Thymus (tissue), 14 donors: ENCODE measurements around the gene SUCLG1. TPM values are rescaled to one million over a fixed set of nuclear protein-coding genes. Genes with fewer than 3 reads are reported as not detected.
A peak's percentile ranks its signal among the peaks of the same experiment; 100 is the strongest.

Source experiments
- DNase-seq, 9 donors: peaks; one replicate each; pipeline ENCODE4 v3.0.0-alpha.2; 2013; ENCODE audit warnings: low spot score in 9 of 9, low read depth in 6 of 9, missing footprints in 1 of 9
- H3K27ac ChIP-seq, 2 donors: one replicate each; pipeline ENCODE4 v1.5.1; 2013; ENCODE audit warnings: control low read depth in 1 of 2, low read depth in 1 of 2, low read length in 1 of 2, mild to moderate bottlenecking in 1 of 2, moderate library complexity in 1 of 2
- H3K27me3 ChIP-seq, 2 donors: one replicate each; pipeline ENCODE4 v1.5.1; 2013; ENCODE audit warnings: low read length in 1 of 2; ENCODE audit not compliant: control insufficient read depth in 2 of 2, insufficient read depth in 1 of 2
- H3K36me3 ChIP-seq, 2 donors: one replicate each; pipeline ENCODE4 v1.5.1; 2013; ENCODE audit warnings: low read length in 1 of 2, mild to moderate bottlenecking in 1 of 2, moderate library complexity in 1 of 2; ENCODE audit not compliant: control insufficient read depth in 2 of 2, insufficient read depth in 2 of 2
- H3K4me1 ChIP-seq, 2 donors: one replicate each; pipeline ENCODE4 v1.5.1; 2013; ENCODE audit warnings: low read length in 2 of 2; ENCODE audit not compliant: control insufficient read depth in 2 of 2, insufficient read depth in 2 of 2
- H3K4me3 ChIP-seq, 2 donors: one replicate each; pipeline ENCODE4 v1.5.1; 2013; ENCODE audit warnings: low read length in 2 of 2, control low read depth in 1 of 2, mild to moderate bottlenecking in 1 of 2
- H3K9me3 ChIP-seq, 2 donors: one replicate each; pipeline ENCODE4 v1.5.1; 2013; ENCODE audit warnings: low read length in 1 of 2, mild to moderate bottlenecking in 1 of 2; ENCODE audit not compliant: control insufficient read depth in 2 of 2, insufficient read depth in 1 of 2
- WGBS: extraction: QIAGEN DNeasy Blood & Tissue Kit; methylation state at CpG from one replicate; pipeline ENCODE4 v1.1.7; 2013; 5-methylcytosine and 5-hydroxymethylcytosine counted together
- long read RNA-seq, 10 donors: transcript quantifications; one replicate each; lab custom pipeline, GENCODE V29; 2026
- polyA plus RNA-seq: library from polyadenylated mRNA; stranded (reverse); fragments of 200-250 nt; gene quantifications from one replicate; pipeline ENCODE4 v1.2.3, GENCODE V29; 2013
- total RNA-seq: library from RNA; stranded (reverse); fragments of 120-200 nt; gene quantifications from one replicate; pipeline ENCODE4 v1.2.4, GENCODE V29; 2013
- donor health status: healthy.

SUCLG1 gene
- total RNA-seq: 74.1 TPM
- polyA plus RNA-seq: 77.2 TPM
- long read RNA-seq, donor 1, transcript SUCLG1-205 (2 exons, 1,765 nt): major isoform, 11 of 13 reads
- long read RNA-seq, donor 1, partial matches to known transcripts: 0 of 13 reads
- long read RNA-seq, donor 1, other reads (novel, unspliced or antisense): 0 of 13 reads
- long read RNA-seq, donor 2, transcript SUCLG1-201 (9 exons, 1,475 nt): minor isoform, 66 of 196 reads
- long read RNA-seq, donor 2, transcript SUCLG1-205 (2 exons, 1,765 nt): major isoform, 116 of 196 reads
- long read RNA-seq, donor 2, partial matches to known transcripts: 14 of 196 reads
- long read RNA-seq, donor 2, other reads (novel, unspliced or antisense): 0 of 196 reads
- long read RNA-seq, donor 3, transcript SUCLG1-201 (9 exons, 1,475 nt): minor isoform, 80 of 310 reads
- long read RNA-seq, donor 3, transcript SUCLG1-205 (2 exons, 1,765 nt): major isoform, 184 of 310 reads
- long read RNA-seq, donor 3, partial matches to known transcripts: 45 of 310 reads
- long read RNA-seq, donor 3, other reads (novel, unspliced or antisense): 0 of 310 reads
- long read RNA-seq, donor 4, transcript SUCLG1-205 (2 exons, 1,765 nt): major isoform, 45 of 78 reads
- long read RNA-seq, donor 4, transcript SUCLG1-201 (9 exons, 1,475 nt): minor isoform, 16 of 78 reads
- long read RNA-seq, donor 4, partial matches to known transcripts: 17 of 78 reads
- long read RNA-seq, donor 4, other reads (novel, unspliced or antisense): 0 of 78 reads
- long read RNA-seq, donor 5, transcript SUCLG1-205 (2 exons, 1,765 nt): major isoform, 214 of 386 reads
- long read RNA-seq, donor 5, transcript SUCLG1-201 (9 exons, 1,475 nt): minor isoform, 89 of 386 reads
- long read RNA-seq, donor 5, partial matches to known transcripts: 81 of 386 reads
- long read RNA-seq, donor 5, other reads (novel, unspliced or antisense): 0 of 386 reads
- long read RNA-seq, donor 6, transcript SUCLG1-201 (9 exons, 1,475 nt): major isoform, 32 of 67 reads
- long read RNA-seq, donor 6, transcript SUCLG1-205 (2 exons, 1,765 nt): minor isoform, 29 of 67 reads
- long read RNA-seq, donor 6, partial matches to known transcripts: 6 of 67 reads
- long read RNA-seq, donor 6, other reads (novel, unspliced or antisense): 0 of 67 reads
- long read RNA-seq, donor 7, transcript SUCLG1-205 (2 exons, 1,765 nt): major isoform, 102 of 173 reads
- long read RNA-seq, donor 7, transcript SUCLG1-201 (9 exons, 1,475 nt): minor isoform, 46 of 173 reads
- long read RNA-seq, donor 7, partial matches to known transcripts: 23 of 173 reads
- long read RNA-seq, donor 7, other reads (novel, unspliced or antisense): 0 of 173 reads
- long read RNA-seq, donor 8, transcript SUCLG1-201 (9 exons, 1,475 nt): major isoform, 24 of 35 reads
- long read RNA-seq, donor 8, transcript SUCLG1-205 (2 exons, 1,765 nt): minor isoform, 11 of 35 reads
- long read RNA-seq, donor 8, partial matches to known transcripts: 0 of 35 reads
- long read RNA-seq, donor 8, other reads (novel, unspliced or antisense): 0 of 35 reads
- long read RNA-seq, donor 9, transcript SUCLG1-201 (9 exons, 1,475 nt): minor isoform, 24 of 113 reads
- long read RNA-seq, donor 9, transcript SUCLG1-205 (2 exons, 1,765 nt): major isoform, 70 of 113 reads
- long read RNA-seq, donor 9, partial matches to known transcripts: 19 of 113 reads
- long read RNA-seq, donor 9, other reads (novel, unspliced or antisense): 0 of 113 reads
- long read RNA-seq, donor 10, transcript SUCLG1-201 (9 exons, 1,475 nt): major isoform, 48 of 119 reads
- long read RNA-seq, donor 10, transcript SUCLG1-205 (2 exons, 1,765 nt): minor isoform, 46 of 119 reads
- long read RNA-seq, donor 10, partial matches to known transcripts: 24 of 119 reads
- long read RNA-seq, donor 10, other reads (novel, unspliced or antisense): 0 of 119 reads

- no peaks in the 10 kb centered on the region for H3K9me3 ChIP-seq
- WGBS: under 1% methylated on average over 57 of the region's 57 CpGs
Observed at GRCh38 chr2:84459018-84459943, at the start of gene SUCLG1. Gene SUCLG1 (minus strand): TSS chr2:84459280. CDS start chr2:84459269, 11 bp downstream.

GRCh38 chr2:84498150-84498799, 39.2 kb upstream of the SUCLG1 start:
- Histone ChIP-seq H3K9me3 (no peaks in the 10 kb centered on the region), H3K27me3 (no peaks in the 10 kb centered on the region), H3K4me3 (no peak overlapping the region), H3K36me3 (no peaks in the 10 kb centered on the region), H3K4me1 (no peaks in the 10 kb centered on the region), H3K27ac (no peak overlapping the region)
- DNase-seq: no peak

More at GRCh38 chr2:84459018-84459943, at the start of gene SUCLG1:
- peak; percentile 76 to 94 (median 85) for DNase-seq
- H3K36me3 ChIP-seq: no peaks in the 10 kb centered on the region
- peak within 1 kb of the TSS; percentile 96 to 97 for H3K4me3 ChIP-seq
- H3K27me3 ChIP-seq: no peaks in the 10 kb centered on the region
- H3K27ac ChIP-seq: peak within 1 kb of the TSS; percentile 74 to 81
- peaks cover 8 to 9% of the 10 kb centered on the region in 2 donors for H3K4me1 ChIP-seq

- Histone ChIP-seq H3K4me1 (no peaks in the 10 kb centered on the region), H3K36me3 (no peaks in the 10 kb centered on the region), H3K27me3 (no peaks in the 10 kb centered on the region), H3K9me3 (no peaks in the 10 kb centered on the region), H3K4me3 (no peak overlapping the region), H3K27ac (no peak overlapping the region)
- DNase-seq: no peak
- WGBS: 97% methylated on average over 3 of the region's 3 CpGs
Observed at GRCh38 chr2:84497285-84497684, 38.2 kb upstream of the SUCLG1 start.

GRCh38 chr2:84496386-84496785, 37.3 kb upstream of the SUCLG1 start:
- Histone ChIP-seq H3K27ac (no peak overlapping the region), H3K36me3 (no peaks in the 10 kb centered on the region)

GRCh38 chr2:84495539-84496146, 36.6 kb upstream of the SUCLG1 start:
- Histone ChIP-seq H3K36me3 (no peaks in the 10 kb centered on the region), H3K4me3 (no peak overlapping the region), H3K9me3 (no peaks in the 10 kb centered on the region), H3K27ac (no peak overlapping the region), H3K27me3 (no peaks in the 10 kb centered on the region), H3K4me1 (no peaks in the 10 kb centered on the region)
- DNase-seq: peak; percentile 11 to 77 (median 61)
- 38% methylated on average over 8 of the region's 8 CpGs for WGBS

More at GRCh38 chr2:84496386-84496785, 37.3 kb upstream of the SUCLG1 start:
- Histone ChIP-seq H3K4me3 (no peak overlapping the region), H3K4me1 (no peaks in the 10 kb centered on the region), H3K27me3 (no peaks in the 10 kb centered on the region), H3K9me3 (no peaks in the 10 kb centered on the region)
- no peak for DNase-seq

- Histone ChIP-seq H3K36me3 (no peaks in the 10 kb centered on the region), H3K9me3 (no peaks in the 10 kb centered on the region), H3K4me3 (no peak overlapping the region), H3K4me1 (no peaks in the 10 kb centered on the region), H3K27ac (no peak overlapping the region), H3K27me3 (no peaks in the 10 kb centered on the region)
- WGBS: 94% methylated on average over 4 of the region's 4 CpGs
- no peak for DNase-seq
Observed at GRCh38 chr2:84494070-84494469, 35.0 kb upstream of the SUCLG1 start.

- no peaks in the 10 kb centered on the region for H3K27me3 ChIP-seq
- H3K36me3 ChIP-seq: no peaks in the 10 kb centered on the region
- no peak for DNase-seq
- H3K9me3 ChIP-seq: no peaks in the 10 kb centered on the region
- no peak overlapping the region for H3K27ac ChIP-seq
- no peak overlapping the region for H3K4me3 ChIP-seq
- H3K4me1 ChIP-seq: no peaks in the 10 kb centered on the region
- WGBS: 85% methylated on average over 5 of the region's 5 CpGs
Observed at GRCh38 chr2:84493514-84493913, 34.4 kb upstream of the SUCLG1 start.
